Neural cell (in vitro differentiated cells): ENCODE measurements around the gene ASIP. TPM values are rescaled to one million over a fixed set of nuclear protein-coding genes. Genes with fewer than 3 reads are reported as not detected.
A peak's percentile ranks its signal among the peaks of the same experiment; 100 is the strongest.
"Not testable (repeated sequence)": the region's sequence is repeated elsewhere in the genome, so short reads cannot be mapped to it uniquely, and the experiment has no call there.

ENCODE experiments used
- H2AFZ ChIP-seq: fragments of 200-600, 300-800 bp; sonication (generic), shearing (Covaris generic); 2 replicates; pipeline ENCODE4 v1.6.0; 2014; ENCODE audit warnings: low read depth, mild to moderate bottlenecking, antibody characterized with exemption, low read length, moderate library complexity
- H3F3A ChIP-seq: fragments of 200-600 bp; shearing (Covaris generic); 2 replicates; pipeline ENCODE4 v1.6.1; 2016; ENCODE audit warnings: mild to moderate bottlenecking, moderate library complexity, mixed read lengths, antibody characterized with exemption, low read length; ENCODE audit not compliant: insufficient read depth, poor library complexity, severe bottlenecking
- H3K27ac ChIP-seq: fragments of 200-600, 300-800 bp; sonication (generic), shearing (Covaris generic); 2 replicates; pipeline ENCODE4 v1.5.1; 2014; ENCODE audit warnings: mild to moderate bottlenecking, low read length, moderate library complexity
- H3K27me3 ChIP-seq: fragments of 300-800, 200-600 bp; sonication (generic), shearing (Covaris generic); 2 replicates; pipeline ENCODE4 v1.6.0; 2014; ENCODE audit warnings: mild to moderate bottlenecking, low read depth, low read length, moderate library complexity; ENCODE audit not compliant: insufficient read depth
- H3K36me3 ChIP-seq: fragments of 300-800, 200-600 bp; sonication (generic), shearing (Covaris generic); 2 replicates; pipeline ENCODE4 v1.5.1; 2014; ENCODE audit warnings: mild to moderate bottlenecking, antibody characterized with exemption, low read length, moderate library complexity; ENCODE audit not compliant: insufficient read depth
- H3K4me2 ChIP-seq: fragments of 300-800, 200-600 bp; sonication (generic), shearing (Covaris generic); 2 replicates; pipeline ENCODE4 v1.6.0; 2014; ENCODE audit warnings: mild to moderate bottlenecking, low read length
- H3K4me3 ChIP-seq: fragments of 300-800, 200-600 bp; sonication (generic), shearing (Covaris generic); 2 replicates; pipeline ENCODE4 v1.5.1; 2014; ENCODE audit warnings: mild to moderate bottlenecking, low read length, moderate library complexity
- H3K79me2 ChIP-seq: fragments of 200-600 bp; shearing (Covaris generic); replicated peaks from 2 replicates; pipeline ENCODE4 v1.6.0; 2014; ENCODE audit warnings: mild to moderate bottlenecking, low read length, moderate library complexity; ENCODE audit not compliant: insufficient read depth
- H3K9ac ChIP-seq: fragments of 300-800, 200-600 bp; sonication (generic), shearing (Covaris generic); 2 replicates; pipeline ENCODE4 v1.6.1; 2016; ENCODE audit warnings: mild to moderate bottlenecking, low read length, mixed read lengths
- H3K9me2 ChIP-seq: fragments of 200-600 bp; shearing (Covaris generic); 2 replicates; pipeline ENCODE4 v1.6.1; 2016; ENCODE audit warnings: mild to moderate bottlenecking, low read length, mixed read lengths; ENCODE audit not compliant: insufficient read depth
- H3K9me3 ChIP-seq: fragments of 200-600, 300-800 bp; sonication (generic), shearing (Covaris generic); 2 replicates; pipeline ENCODE4 v1.6.1; 2016; ENCODE audit warnings: mild to moderate bottlenecking, mixed run types, low read length, moderate library complexity, mixed read lengths
- H4K20me1 ChIP-seq: fragments of 200-600 bp; shearing (Covaris generic); 2 replicates; pipeline ENCODE4 v1.6.1; 2016; ENCODE audit warnings: mild to moderate bottlenecking, mixed run types; ENCODE audit not compliant: insufficient read depth
- EP300 ChIP-seq: fragments of 450-650 bp; conservative IDR thresholded peaks from 2 replicates; pipeline ENCODE4 v1.6.1; 2014; ENCODE audit warnings: antibody characterized with exemption, mild to moderate bottlenecking, moderate library complexity; ENCODE audit not compliant: poor library complexity, severe bottlenecking
- EZH2 ChIP-seq: fragments of 200-600, 300-800 bp; shearing (Covaris generic), sonication (generic); IDR thresholded peaks from 2 replicates; pipeline ENCODE4 v1.6.1; 2014; ENCODE audit warnings: antibody characterized with exemption, low read length, borderline replicate concordance, mild to moderate bottlenecking; ENCODE audit not compliant: insufficient read depth, poor library complexity, severe bottlenecking
- MXI1 ChIP-seq: fragments of 450-650 bp; conservative IDR thresholded peaks from 2 replicates; pipeline ENCODE4 v1.6.1; 2014; ENCODE audit warnings: antibody characterized with exemption, mild to moderate bottlenecking; ENCODE audit not compliant: poor library complexity, severe bottlenecking
- POLR2AphosphoS5 ChIP-seq: IDR thresholded peaks from 2 replicates; pipeline ENCODE4 v1.6.1; 2012
- RAD21 ChIP-seq: fragments of 450-650 bp; conservative IDR thresholded peaks from 2 replicates; pipeline ENCODE4 v1.6.1; 2014; ENCODE audit warnings: antibody characterized with exemption, mild to moderate bottlenecking, moderate library complexity
- REST ChIP-seq: IDR thresholded peaks from 2 replicates; pipeline ENCODE4 v1.6.1; 2012; ENCODE audit warnings: borderline replicate concordance
- SMC3 ChIP-seq: fragments of 450-650 bp; conservative IDR thresholded peaks from 2 replicates; pipeline ENCODE4 v1.6.1; 2014; ENCODE audit warnings: antibody characterized with exemption, mild to moderate bottlenecking, moderate library complexity; ENCODE audit not compliant: poor library complexity
- TAF1 ChIP-seq: IDR thresholded peaks from 2 replicates; pipeline ENCODE4 v1.6.1; 2012; ENCODE audit warnings: low read depth
- polyA plus RNA-seq: library from polyadenylated mRNA; depleted of rRNA; stranded (reverse); fragments of >200 nt; gene quantifications from 2 replicates; pipeline ENCODE4 v1.2.3, GENCODE V29; 2014
- TF ChIP-seq, protein P1 (sequence below): fragments of 450-650 bp; IDR thresholded peaks from 2 replicates; pipeline ENCODE4 v1.5.1; 2014; ENCODE audit warnings: antibody characterized with exemption, mild to moderate bottlenecking, moderate library complexity; ENCODE audit not compliant: poor library complexity, severe bottlenecking

ASIP gene
- polyA plus RNA-seq, 1 donor from 2014 or later, result not detected

DNA sequence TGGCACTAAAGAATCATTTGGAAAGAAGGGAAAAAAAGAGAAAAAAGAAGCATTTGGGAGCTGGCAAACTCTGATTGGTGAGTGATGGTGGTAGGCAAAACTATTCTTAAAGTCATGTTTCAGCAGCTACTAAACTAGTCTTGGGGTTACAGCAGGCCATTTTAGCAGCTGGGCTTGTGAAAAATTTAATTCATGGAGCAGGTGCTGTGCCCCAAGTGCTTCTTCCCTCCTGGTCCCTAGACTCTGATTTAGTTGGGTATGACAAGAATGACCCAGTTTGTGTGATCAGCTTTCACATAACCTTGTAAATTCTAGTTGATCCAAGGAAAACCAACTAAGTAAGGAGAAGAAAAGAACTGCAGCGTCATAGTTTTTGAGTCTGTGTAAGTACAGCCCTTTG lies 1.1 kb upstream of the ASIP start:
- no peak overlapping the region for H3K4me2 ChIP-seq
- H3K27me3 ChIP-seq, result no peaks in the 10 kb centered on the region
- H3K79me2 ChIP-seq, result no peaks in the 10 kb centered on the region
- H4K20me1 ChIP-seq, result no peaks in the 10 kb centered on the region
- no peaks in the 10 kb centered on the region for H3K9me3 ChIP-seq
- H3K9ac ChIP-seq, result no peak overlapping the region
- TF ChIP-seq RAD21 (no peak), TAF1 (no peak), EZH2 (no peak), REST (no peak), SMC3 (no peak), POLR2AphosphoS5 (no peak), MXI1 (no peak), EP300 (no peak)
- TF ChIP-seq, protein P1, sequence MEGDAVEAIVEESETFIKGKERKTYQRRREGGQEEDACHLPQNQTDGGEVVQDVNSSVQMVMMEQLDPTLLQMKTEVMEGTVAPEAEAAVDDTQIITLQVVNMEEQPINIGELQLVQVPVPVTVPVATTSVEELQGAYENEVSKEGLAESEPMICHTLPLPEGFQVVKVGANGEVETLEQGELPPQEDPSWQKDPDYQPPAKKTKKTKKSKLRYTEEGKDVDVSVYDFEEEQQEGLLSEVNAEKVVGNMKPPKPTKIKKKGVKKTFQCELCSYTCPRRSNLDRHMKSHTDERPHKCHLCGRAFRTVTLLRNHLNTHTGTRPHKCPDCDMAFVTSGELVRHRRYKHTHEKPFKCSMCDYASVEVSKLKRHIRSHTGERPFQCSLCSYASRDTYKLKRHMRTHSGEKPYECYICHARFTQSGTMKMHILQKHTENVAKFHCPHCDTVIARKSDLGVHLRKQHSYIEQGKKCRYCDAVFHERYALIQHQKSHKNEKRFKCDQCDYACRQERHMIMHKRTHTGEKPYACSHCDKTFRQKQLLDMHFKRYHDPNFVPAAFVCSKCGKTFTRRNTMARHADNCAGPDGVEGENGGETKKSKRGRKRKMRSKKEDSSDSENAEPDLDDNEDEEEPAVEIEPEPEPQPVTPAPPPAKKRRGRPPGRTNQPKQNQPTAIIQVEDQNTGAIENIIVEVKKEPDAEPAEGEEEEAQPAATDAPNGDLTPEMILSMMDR, result no peak
- H3K36me3 ChIP-seq, result no peaks in the 10 kb centered on the region
- H2AFZ ChIP-seq, result no peak overlapping the region
- H3K4me3 ChIP-seq, result no peak overlapping the region
- H3K9me2 ChIP-seq, result no peaks in the 10 kb centered on the region
- H3K27ac ChIP-seq, result no peak overlapping the region
- H3F3A ChIP-seq, result no peaks in the 10 kb centered on the region

- H3K9ac ChIP-seq, H3F3A ChIP-seq, H4K20me1 ChIP-seq, H3K27me3 ChIP-seq, H3K9me2 ChIP-seq, H2AFZ ChIP-seq, H3K9me3 ChIP-seq, H3K79me2 ChIP-seq, H3K36me3 ChIP-seq, H3K4me2 ChIP-seq, H3K27ac ChIP-seq, H3K4me3 ChIP-seq: not testable (repeated sequence)
Measured at GRCh38 chr20:34242015-34242414, 792 bp downstream of the ASIP start.

DNA sequence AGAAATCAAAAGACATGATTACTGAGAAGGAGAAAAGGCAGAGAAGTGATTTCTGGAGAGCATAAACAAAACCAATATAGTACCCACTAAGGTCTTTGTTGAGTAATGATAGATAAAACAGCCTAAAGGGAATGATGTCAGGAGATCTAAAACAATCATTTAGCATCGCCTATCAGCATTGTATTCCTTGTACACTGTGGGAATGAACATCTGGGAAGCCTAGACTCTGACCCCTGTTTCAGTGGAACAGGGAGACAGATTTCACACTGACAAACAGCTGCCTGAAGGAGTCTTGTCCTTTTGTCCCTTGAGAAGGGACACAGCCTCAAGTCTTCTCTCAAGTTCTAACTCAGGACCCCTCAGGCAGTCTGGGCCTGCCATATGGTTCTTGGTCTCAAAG lies 1.7 kb downstream of the ASIP start:
- no peaks in the 10 kb centered on the region for H3K79me2 ChIP-seq
- H3K9me2 ChIP-seq, result no peaks in the 10 kb centered on the region
- no peaks in the 10 kb centered on the region for H3K27me3 ChIP-seq
- H3K4me3 ChIP-seq, result peak overlapping the region; percentile 45
- H3F3A ChIP-seq, result no peaks in the 10 kb centered on the region
- TF ChIP-seq EP300, result no peak
- peak; percentile 1 for TF ChIP-seq POLR2AphosphoS5
- no peaks in the 10 kb centered on the region for H4K20me1 ChIP-seq
- H2AFZ ChIP-seq, result no peak overlapping the region
- peak overlapping the region; percentile 63 for H3K4me2 ChIP-seq
- peak overlapping the region; percentile 40 for H3K27ac ChIP-seq
- peak overlapping the region; percentile 26 for H3K9ac ChIP-seq
- no peaks in the 10 kb centered on the region for H3K9me3 ChIP-seq
- no peaks in the 10 kb centered on the region for H3K36me3 ChIP-seq
